Body of pancreas (tissue), 4 donors: ENCODE measurements around the gene RECQL5.
"Not testable (repeated sequence)": the region's sequence is repeated elsewhere in the genome, so short reads cannot be mapped to it uniquely, and the experiment has no call there.

Experiments used
- CTCF ChIP-seq, 7 experiments: fragments of 450-650 bp in 4 of 7; fragments of 200-600 bp in 3 of 7; sonication (generic) in 3 of 7; IDR thresholded peaks; one replicate each; pipeline ENCODE4 v1.5.1; 2016 to 2019; ENCODE audit warnings: antibody characterized with exemption in 7 of 7
- POLR2A ChIP-seq, 3 donors: fragments of 450-650 bp; IDR thresholded peaks; one replicate each; pipeline ENCODE4 v1.6.1; 2016; ENCODE audit warnings: antibody characterized with exemption in 3 of 3, mild to moderate bottlenecking in 2 of 3

GRCh38 chr17:75583197-75583596, 83.8 kb downstream of the RECQL5 start:
- TF ChIP-seq CTCF, POLR2A (IDR thresholded peaks at IDR 0.05): not testable (repeated sequence)
